K562 (cell line): Measurements from ENCODE around the gene EFNA5. TPM values are rescaled to one million over a fixed set of nuclear protein-coding genes. Genes with fewer than 3 reads are reported as not detected.

Experiments used
- ATAC-seq: fragments of 200-7000 bp; cut with Tn5 transposase; 3 replicates; pipeline ENCODE4 v1.9.1; 2020; ENCODE audit warnings: moderate library complexity
- BruUV-seq: library from RNA; stranded (reverse); fragments of 400-500 nt; replicated peaks from 2 replicates; lab custom pipeline; 2021; lab: Mats Ljungman, UMichigan
- CTCF ChIA-PET: fragments of 300-600 bp; formaldehyde crosslinking; extraction: SDS; loops from one replicate; lab custom pipeline; 2021; ENCODE audit warnings: low intra/inter-chr PET ratio; lab: Yijun Ruan, JAX
- POLR2A ChIA-PET: fragments of 300-600, 350-650 bp; sonication (Branson Sonifier 250); formaldehyde crosslinking; extraction: SDS; loops from one replicate; lab custom pipeline; 2021; ENCODE audit warnings: antibody characterized with exemption, inconsistent platforms; lab: Yijun Ruan, JAX
- DNase-seq, 4 experiments: peaks; one replicate each; pipeline versions ENCODE4 v3.0.0 to v3.0.0-alpha.2; 2011 to 2018; ENCODE audit warnings: low spot score in 3 of 4, mixed read lengths in 3 of 4; ENCODE audit errors: extremely low read depth in 1 of 4
- FAIRE-seq: peaks from 2 replicates; lab custom pipeline; 2011; peaks lifted over from hg19 to GRCh38; lab: Jason Lieb, UNC
- H2AFZ ChIP-seq: 2 replicates; pipeline ENCODE4 v1.6.0; 2011; ENCODE audit warnings: low read depth, low read length, control low read depth, inconsistent platforms
- H3K27ac ChIP-seq: fragments of 200-600 bp; 3 replicates; pipeline ENCODE4 v1.8.0; 2011; ENCODE audit warnings: low read depth, mild to moderate bottlenecking, control low read depth, inconsistent platforms, low read length, moderate library complexity, mixed read lengths; ENCODE audit errors: extremely low read depth
- H3K27me3 ChIP-seq, 2 experiments: fragments of 300-600 bp in 1 of 2; 2 replicates in 1 of 2; 3 replicates in 1 of 2; pipeline versions ENCODE4 v1.6.0 to v1.8.0; 2011; ENCODE audit warnings: inconsistent platforms in 2 of 2, low read length in 2 of 2, mild to moderate bottlenecking in 1 of 2, mixed read lengths in 1 of 2, moderate library complexity in 1 of 2; ENCODE audit not compliant: control insufficient read depth in 2 of 2, insufficient read depth in 2 of 2
- H3K36me3 ChIP-seq: fragments of 300-600 bp; 3 replicates; pipeline ENCODE4 v1.8.0; 2011; ENCODE audit warnings: mild to moderate bottlenecking, low read length, inconsistent platforms; ENCODE audit not compliant: control insufficient read depth, insufficient read depth
- H3K4me1 ChIP-seq, 2 experiments: fragments of 200-600 bp in 1 of 2; replicated peaks in 1 of 2; 2 replicates in 1 of 2; 3 replicates in 1 of 2; pipeline versions ENCODE4 v1.5.1 to v1.8.0; 2011; ENCODE audit warnings: inconsistent platforms in 2 of 2, low read length in 2 of 2, mild to moderate bottlenecking in 1 of 2, mixed read lengths in 1 of 2, moderate library complexity in 1 of 2; ENCODE audit not compliant: control insufficient read depth in 2 of 2, insufficient read depth in 2 of 2
- H3K4me2 ChIP-seq: 2 replicates; pipeline ENCODE4 v1.6.1; 2011; ENCODE audit warnings: low read length, control low read depth, inconsistent platforms, mixed read lengths; ENCODE audit not compliant: insufficient read depth
- H3K4me3 ChIP-seq: fragments of 200-600 bp; sonication (generic), shearing (Covaris generic); 2 replicates; pipeline ENCODE4 v1.5.1; 2016; ENCODE audit warnings: control low read depth, inconsistent platforms
- H3K79me2 ChIP-seq: fragments of 200-600 bp; 3 replicates; pipeline ENCODE4 v1.8.0; 2011; ENCODE audit warnings: low read length, inconsistent platforms; ENCODE audit not compliant: control insufficient read depth, insufficient read depth
- H3K9ac ChIP-seq, 2 experiments: 2 replicates each; pipeline versions ENCODE4 v1.6.0 to v1.6.1; 2011; ENCODE audit warnings: low read depth in 2 of 2, low read length in 2 of 2, control low read depth in 1 of 2, inconsistent platforms in 1 of 2, mild to moderate bottlenecking in 1 of 2, mixed read lengths in 1 of 2; ENCODE audit not compliant: insufficient read depth in 1 of 2
- H3K9me1 ChIP-seq: one replicate; pipeline ENCODE4 v1.6.0; 2011; ENCODE audit warnings: inconsistent platforms, mild to moderate bottlenecking, low read length, moderate library complexity; ENCODE audit not compliant: control insufficient read depth, insufficient read depth
- H3K9me3 ChIP-seq: replicated peaks from 2 replicates; pipeline ENCODE4 v1.5.1; 2011; ENCODE audit warnings: low read depth, low read length, inconsistent platforms; ENCODE audit not compliant: control insufficient read depth, insufficient read depth
- H4K20me1 ChIP-seq: replicated peaks from 2 replicates; pipeline ENCODE4 v1.6.1; 2011; ENCODE audit warnings: low read length, inconsistent platforms, mixed read lengths; ENCODE audit not compliant: control insufficient read depth, insufficient read depth
- HNRNPL ChIP-seq: fragments of 200-400 bp; formaldehyde crosslinking; IDR thresholded peaks from 2 replicates; pipeline ENCODE4 v1.6.1; 2017; ENCODE audit warnings: low read depth, mild to moderate bottlenecking, low read length
- MEF2D ChIP-seq: conservative IDR thresholded peaks from 2 replicates; pipeline ENCODE4 v1.6.1; 2016; ENCODE audit warnings: low read depth, missing genetic modification characterization, missing compliant biosample characterization
- POLR3A ChIP-seq: IDR thresholded peaks from 2 replicates; pipeline ENCODE4 v1.6.1; 2011; ENCODE audit warnings: borderline replicate concordance, mild to moderate bottlenecking, moderate library complexity; ENCODE audit not compliant: insufficient read length, insufficient read depth; ENCODE audit errors: extremely low read depth
- RAD21 ChIP-seq, 2 experiments: fragments of 250-450 bp in 1 of 2; fragments of 450-650 bp in 1 of 2; sonication (Bioruptor Pico) in 1 of 2; formaldehyde crosslinking in 1 of 2; IDR thresholded peaks in 1 of 2; conservative IDR thresholded peaks in 1 of 2; 2 replicates each; pipeline versions ENCODE4 v1.4.0 to v1.8.0; 2020 to 2022; ENCODE audit warnings: mild to moderate bottlenecking in 2 of 2, moderate library complexity in 1 of 2
- TCF15 ChIP-seq: fragments of 250-450 bp; sonication (Bioruptor Pico); IDR thresholded peaks from 2 replicates; pipeline ENCODE4 v1.8.0; 2022; ENCODE audit warnings: moderate library complexity, mild to moderate bottlenecking, inconsistent platforms
- UBTF ChIP-seq, 2 experiments: IDR thresholded peaks; 2 replicates each; pipeline ENCODE4 v1.6.1; 2012; ENCODE audit warnings: improper control_type of control experiment in 2 of 2, low read depth in 2 of 2, low read length in 2 of 2, borderline replicate concordance in 1 of 2
- ZBTB8A ChIP-seq: fragments of 450-650 bp; IDR thresholded peaks from 2 replicates; pipeline ENCODE4 v1.6.1; 2018; ENCODE audit warnings: mild to moderate bottlenecking, moderate library complexity; ENCODE audit not compliant: partially characterized antibody
- WGBS: fragments of 100-300 bp; shearing (Covaris generic); methylation state at CpG from one replicate; pipeline ENCODE4 v1.1.6; 2016; ENCODE audit warnings: low coverage, mixed read lengths; ENCODE audit not compliant: insufficient coverage; ENCODE audit errors: missing lambda C conversion rate; 5-methylcytosine and 5-hydroxymethylcytosine counted together
- in situ Hi-C: fragments of 300-500 bp; cut with MboI; formaldehyde crosslinking; loops from 4 replicates; pipeline ENCODE4 v1.15.0; 2018; ENCODE audit warnings: inconsistent platforms, mixed read lengths
- intact Hi-C: fragments of 100-400 bp; cut with micrococcal nuclease; formaldehyde crosslinking; loops from 2 replicates; pipeline ENCODE4 v1.14.2; 2022
- polyA plus RNA-seq, 8 experiments: library from polyadenylated mRNA; depleted of rRNA in 4 of 8; stranded (reverse) in 5 of 8; unstranded in 3 of 8; fragments of >200 nt; fragmentation: Nextera tagmentation in 2 of 8; fragmentation: Illumina TruSeq in 1 of 8; extraction: Ambion mirVana in 2 of 8; extraction: Trizol in 1 of 8; gene quantifications; 2 replicates each; pipeline versions ENCODE4 v1.2.1 to v1.2.3, GENCODE V29; 2011 to 2014; ENCODE audit warnings: inconsistent platforms in 1 of 8, missing spikeins in 1 of 8
- total RNA-seq, 7 experiments: library from RNA; depleted of rRNA in 6 of 7; stranded (reverse); fragments of >200 nt in 6 of 7; fragmentation: Illumina TruSeq in 2 of 7; extraction: Trizol in 2 of 7; gene quantifications; 2 replicates each; pipeline versions ENCODE4 v1.2.1 to v1.2.3, GENCODE V29; 2011 to 2021; ENCODE audit warnings: low replicate concordance in 1 of 7

The EFNA5 gene
- total and polyA plus RNA-seq, 9 of the 15 experiments (the other 6 are each of a cell fraction or from before 2014, with no cell fraction given): 0.20 TPM; not detected in 8

DNA sequence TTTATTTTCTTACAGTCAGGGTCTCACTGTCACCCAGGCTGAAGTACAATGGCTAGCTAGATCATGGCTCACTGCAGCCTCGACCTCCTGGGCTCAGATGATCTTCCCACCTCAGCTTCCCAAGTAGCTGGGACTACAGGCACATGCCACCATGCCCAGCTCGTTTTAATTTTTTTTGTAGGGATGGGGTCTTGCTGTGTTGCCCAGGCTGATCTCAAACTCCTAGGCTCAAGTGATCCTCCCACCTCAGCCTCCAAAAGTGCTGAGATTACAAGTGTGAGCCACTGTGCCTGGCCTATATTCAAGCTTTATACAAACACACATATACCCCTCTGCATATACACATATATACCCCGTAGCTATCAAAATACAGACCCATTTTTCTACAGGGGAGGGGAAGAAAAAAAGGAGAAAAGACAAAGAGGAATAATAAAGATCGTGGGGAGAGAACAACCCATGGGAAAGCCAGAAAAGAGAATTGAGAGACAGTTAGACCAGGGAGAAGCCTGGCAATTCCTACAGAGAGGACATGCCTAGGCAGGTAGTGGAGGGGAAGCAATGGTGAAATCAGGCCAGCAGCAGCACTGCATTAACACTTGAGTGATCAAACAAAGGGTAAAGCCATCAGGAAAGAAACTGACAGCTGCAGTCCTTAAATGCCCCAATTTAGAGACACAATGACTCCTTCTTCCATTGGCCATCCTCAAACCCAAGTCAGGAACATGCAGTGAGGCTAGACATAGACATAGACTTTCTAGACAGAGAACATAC lies 102.7 kb downstream of the EFNA5 start:
- H3K36me3 ChIP-seq: no peaks in the 10 kb centered on the region
- no peak overlapping the region for H3K27ac ChIP-seq
- no TSS peak for BruUV-seq
- POLR2A ChIA-PET: no interaction called here
- H4K20me1 ChIP-seq: no peaks in the 10 kb centered on the region
- H3K79me2 ChIP-seq: no peaks in the 10 kb centered on the region
- no peak overlapping the region for H2AFZ ChIP-seq
- FAIRE-seq (no peak), DNase-seq (no peak), ATAC-seq (no peak)
- intact Hi-C loops (no loop called here), in situ Hi-C loops (no loop called here)
- 0% methylated on average over 4 of the region's 4 CpGs for WGBS
- no peak overlapping the region for H3K4me2 ChIP-seq
- no peaks in the 10 kb centered on the region for H3K27me3 ChIP-seq
- H3K9ac ChIP-seq: no peak overlapping the region
- no peaks in the 10 kb centered on the region for H3K9me1 ChIP-seq
- H3K4me3 ChIP-seq: no peak overlapping the region
- no peaks in the 10 kb centered on the region for H3K9me3 ChIP-seq
- TF ChIP-seq POLR3A: no peak
- TF ChIP-seq UBTF (IDR thresholded peaks at IDR 0.05; ENCODE audit: borderline replicate concordance in 1 of 2, low read depth in 2 of 2, low read length in 2 of 2): no peak
- no peak for TF ChIP-seq TCF15 (CRISPR knock-in tag)
- no peak for TF ChIP-seq ZBTB8A
- TF ChIP-seq MEF2D (tag): no peak
- no peak for TF ChIP-seq RAD21 (CRISPR knock-in tag; conservative IDR thresholded peaks at IDR 0.05 in 1 of 2, IDR thresholded peaks at IDR 0.05 in 1 of 2)
- no peak for TF ChIP-seq HNRNPL
- CTCF ChIA-PET: no interaction called here
- no peaks in the 10 kb centered on the region for H3K4me1 ChIP-seq
